Choroid plexus epithelial cell (primary cell): ENCODE measurements around the gene PDLIM5.
A peak's percentile ranks its signal among the peaks of the same experiment; 100 is the strongest.
"Not testable (repeated sequence)": the region's sequence is repeated elsewhere in the genome, so short reads cannot be mapped to it uniquely, and the experiment has no call there.

Source experiments
- DNase-seq: peaks from one replicate; pipeline ENCODE4 v3.0.0-alpha.2; 2010; ENCODE audit warnings: low read depth
- H3K4me3 ChIP-seq: 2 replicates; pipeline ENCODE4 v1.5.1; 2011; ENCODE audit warnings: low read depth, mild to moderate bottlenecking, control low read depth, low read length, moderate library complexity
- CTCF ChIP-seq: conservative IDR thresholded peaks from 2 replicates; pipeline ENCODE4 v1.5.1; 2011; ENCODE audit warnings: low read depth, mild to moderate bottlenecking, control low read depth, inconsistent platforms, low read length, moderate library complexity

Gene PDLIM5

DNA sequence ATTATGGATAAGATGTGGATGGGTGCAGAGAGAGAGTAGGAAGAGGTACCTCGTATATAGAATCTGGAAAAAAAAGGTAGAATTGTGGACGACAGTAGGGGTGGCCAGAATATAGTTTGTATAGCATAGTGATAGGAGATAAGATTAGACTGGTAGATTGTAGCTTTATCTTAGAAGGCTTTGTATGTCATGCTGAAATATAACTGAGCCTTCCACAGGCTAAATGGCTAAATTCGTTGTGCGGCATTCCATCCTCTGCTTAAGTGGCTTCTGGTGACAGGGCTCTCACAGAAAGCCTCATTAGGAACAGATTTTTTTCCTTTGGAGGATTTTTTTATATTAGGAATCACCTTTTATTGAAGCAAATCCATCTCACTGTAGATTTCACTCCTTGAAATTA, 163.7 kb downstream of the PDLIM5 start:
- TF ChIP-seq CTCF, result no peak
- no peak for DNase-seq
- H3K4me3 ChIP-seq, result no peak overlapping the region

GRCh38 chr4:94621491-94622080, 169.8 kb downstream of the PDLIM5 start:
- H3K4me3 ChIP-seq, result no peak overlapping the region
- peak; percentile 75 for DNase-seq
- TF ChIP-seq CTCF, result peak; percentile 73

DNA sequence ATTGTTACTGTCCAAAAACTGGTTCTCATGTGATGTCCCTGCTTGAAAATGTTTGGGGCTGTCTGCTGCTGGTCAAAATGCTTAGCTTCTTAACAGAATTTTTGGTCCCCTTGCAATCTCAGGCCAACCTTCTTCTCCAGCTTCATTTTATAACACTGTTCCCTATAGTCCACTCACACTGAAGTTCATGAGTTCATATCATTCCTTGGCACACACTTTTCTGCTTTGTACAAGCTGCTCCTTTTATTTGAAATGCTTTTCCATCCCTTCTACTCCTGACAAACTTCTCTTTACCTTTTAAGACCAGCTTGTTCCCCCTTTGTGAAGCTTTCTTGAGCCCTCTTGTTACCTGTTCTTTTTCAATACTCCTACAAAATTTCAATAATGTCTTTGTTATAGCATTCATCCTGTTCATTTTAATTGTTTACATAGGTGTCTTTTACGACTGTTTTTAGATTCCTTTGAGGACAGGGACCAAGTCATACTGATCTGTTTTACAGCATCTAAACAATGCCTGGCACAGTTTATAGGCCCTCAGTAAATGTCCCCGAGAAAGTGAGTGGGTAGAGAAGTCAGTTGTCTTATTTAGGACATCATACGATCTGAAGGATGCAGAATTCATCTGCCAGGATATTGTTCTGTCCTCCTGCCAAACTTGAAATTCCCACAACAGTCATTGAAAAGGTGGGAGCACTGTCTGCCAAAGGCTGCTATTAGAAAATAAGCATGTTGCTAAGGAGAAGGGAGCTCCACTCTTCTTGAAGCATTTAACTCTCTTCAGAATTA, 171.6 kb downstream of the PDLIM5 start:
- no peak overlapping the region for H3K4me3 ChIP-seq
- DNase-seq, result no peak
- no peak for TF ChIP-seq CTCF

DNA sequence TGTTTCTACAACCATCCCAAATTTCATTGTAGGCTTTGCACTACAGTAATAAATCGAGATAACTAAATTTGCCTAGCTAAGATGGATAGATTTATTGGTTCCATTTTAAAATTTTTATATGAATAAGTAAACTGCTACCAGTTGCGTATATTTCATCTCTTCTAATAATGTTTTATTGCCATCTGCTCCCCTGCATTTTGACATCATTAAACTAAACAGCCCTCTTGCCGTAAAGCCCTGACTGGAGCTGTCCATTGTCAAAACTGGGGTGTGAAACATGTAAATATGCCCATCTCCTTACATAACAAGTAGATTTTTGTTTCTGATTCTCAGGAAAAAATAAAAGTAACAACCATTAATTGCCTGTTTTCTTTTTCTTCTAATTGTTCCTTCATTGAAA, 175.2 kb downstream of the PDLIM5 start:
- DNase-seq, result no peak
- H3K4me3 ChIP-seq, result no peak overlapping the region
- TF ChIP-seq CTCF, result no peak

DNA sequence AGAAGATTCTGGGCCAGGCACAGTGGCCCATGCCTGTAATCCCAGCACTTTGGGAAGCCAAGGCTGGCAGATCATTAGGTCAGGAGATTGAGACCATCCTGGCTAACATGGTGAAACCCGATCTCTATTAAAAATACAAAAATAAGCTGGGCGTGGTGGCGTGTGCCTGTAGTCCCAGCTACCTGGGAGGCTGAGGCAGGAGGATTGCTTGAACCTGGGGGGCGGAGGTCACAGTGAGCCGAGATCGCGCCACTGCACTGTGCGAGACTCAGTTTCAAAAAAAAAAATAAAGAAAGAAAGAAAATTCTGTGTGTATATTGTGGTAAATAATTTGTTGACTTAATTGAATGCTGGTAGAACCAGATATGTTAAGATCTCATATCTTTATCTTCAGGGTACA, 177.3 kb downstream of the PDLIM5 start:
- not testable (repeated sequence) for DNase-seq, H3K4me3 ChIP-seq

GRCh38 chr4:94629837-94630236, 178.1 kb downstream of the PDLIM5 start:
- no peak for TF ChIP-seq CTCF
- no peak for DNase-seq
- no peak overlapping the region for H3K4me3 ChIP-seq

- TF ChIP-seq CTCF, result no peak
- DNase-seq, result peak; percentile 50
- no peak overlapping the region for H3K4me3 ChIP-seq
Observed at GRCh38 chr4:94634271-94634670, 182.5 kb downstream of the PDLIM5 start.
